ENCODE data around the gene OR7G2. TPM values are rescaled to one million over a fixed set of nuclear protein-coding genes. Genes with fewer than 3 reads are reported as not detected.

The OR7G2 gene
- total and polyA plus RNA-seq, 8 donors, result not detected

DNA sequence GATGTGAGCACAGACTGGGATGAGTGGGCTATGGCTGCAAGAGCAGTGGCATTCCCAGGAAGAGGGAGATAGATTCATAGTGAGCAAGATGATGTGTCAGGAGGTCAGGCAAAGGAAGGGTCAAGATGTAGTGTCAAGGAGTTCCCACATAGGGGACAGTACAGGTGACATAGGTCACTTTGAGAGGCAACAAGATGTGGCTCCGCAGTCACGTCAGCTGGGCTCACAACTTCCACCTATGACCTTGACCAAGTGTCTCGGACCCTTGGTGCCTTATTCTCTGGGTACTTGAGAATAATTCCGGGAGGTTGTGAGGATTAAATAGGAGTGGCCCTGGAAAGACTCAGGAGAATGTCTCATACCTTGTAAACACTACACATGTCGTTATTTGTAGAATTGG is 43.4 kb upstream of the OR7G2 start:
- intact Hi-C loops (cut with DNase I; ENCODE audit: low total_unique reads), result no loop called here
- no peaks in the 10 kb centered on the region for H3K27me3 ChIP-seq
- peaks cover 0 to 10% (median 0%) of the 10 kb centered on the region in 4 donors for H3K4me1 ChIP-seq
- H3K27ac ChIP-seq, result no peak overlapping the region
- DNase-seq, result no peak
- WGBS, 5 donors, result 97 to 100% (median 98%) methylated on average over 5 of the region's 5 CpGs
- H3K36me3 ChIP-seq, result peaks cover 10 to 67% (median 59%) of the 10 kb centered on the region in 4 donors
- H3K9me3 ChIP-seq, result peaks cover 5 to 56% (median 35%) of the 10 kb centered on the region in 4 donors
- H3K4me3 ChIP-seq, result no peak overlapping the region
- TF ChIP-seq EP300 (IDR thresholded peaks at IDR 0.05) (no peak), POLR2AphosphoS5 (IDR thresholded peaks at IDR 0.05) (no peak), POLR2A (IDR thresholded peaks at IDR 0.05) (no peak)
- TF ChIP-seq, protein P1, sequence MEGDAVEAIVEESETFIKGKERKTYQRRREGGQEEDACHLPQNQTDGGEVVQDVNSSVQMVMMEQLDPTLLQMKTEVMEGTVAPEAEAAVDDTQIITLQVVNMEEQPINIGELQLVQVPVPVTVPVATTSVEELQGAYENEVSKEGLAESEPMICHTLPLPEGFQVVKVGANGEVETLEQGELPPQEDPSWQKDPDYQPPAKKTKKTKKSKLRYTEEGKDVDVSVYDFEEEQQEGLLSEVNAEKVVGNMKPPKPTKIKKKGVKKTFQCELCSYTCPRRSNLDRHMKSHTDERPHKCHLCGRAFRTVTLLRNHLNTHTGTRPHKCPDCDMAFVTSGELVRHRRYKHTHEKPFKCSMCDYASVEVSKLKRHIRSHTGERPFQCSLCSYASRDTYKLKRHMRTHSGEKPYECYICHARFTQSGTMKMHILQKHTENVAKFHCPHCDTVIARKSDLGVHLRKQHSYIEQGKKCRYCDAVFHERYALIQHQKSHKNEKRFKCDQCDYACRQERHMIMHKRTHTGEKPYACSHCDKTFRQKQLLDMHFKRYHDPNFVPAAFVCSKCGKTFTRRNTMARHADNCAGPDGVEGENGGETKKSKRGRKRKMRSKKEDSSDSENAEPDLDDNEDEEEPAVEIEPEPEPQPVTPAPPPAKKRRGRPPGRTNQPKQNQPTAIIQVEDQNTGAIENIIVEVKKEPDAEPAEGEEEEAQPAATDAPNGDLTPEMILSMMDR (IDR thresholded peaks at IDR 0.05), result no peak

DNA sequence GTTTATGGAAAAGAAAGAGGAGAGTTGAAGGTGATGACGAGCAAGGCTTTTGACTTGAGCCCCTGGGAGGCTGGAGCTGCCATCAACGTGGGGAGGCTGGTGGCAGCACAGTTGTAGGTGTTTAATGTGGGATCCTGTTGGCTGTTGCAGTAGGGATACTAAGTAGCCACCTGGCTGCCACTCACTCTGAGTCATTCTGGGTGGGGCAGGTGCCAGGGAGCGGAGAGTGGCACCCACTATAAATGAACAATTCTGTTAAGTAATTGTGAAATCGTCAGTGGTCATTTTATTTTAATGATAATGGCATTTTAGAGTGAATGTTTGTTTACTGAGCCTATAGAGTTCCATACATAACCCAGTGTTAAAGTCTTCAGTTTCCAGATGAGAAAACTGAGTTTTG is 42.7 kb upstream of the OR7G2 start:
- no peak overlapping the region for H3K4me3 ChIP-seq
- WGBS, 5 donors, result 82 to 92% (median 89%) methylated on average over 4 of the region's 4 CpGs
- H3K27me3 ChIP-seq, result no peaks in the 10 kb centered on the region
- intact Hi-C loops (cut with DNase I; ENCODE audit: low total_unique reads), result no loop called here
- DNase-seq, result no peak
- TF ChIP-seq POLR2AphosphoS5 (IDR thresholded peaks at IDR 0.05) (no peak), POLR2A (IDR thresholded peaks at IDR 0.05) (no peak), EP300 (IDR thresholded peaks at IDR 0.05) (no peak)
- TF ChIP-seq, protein P1 (IDR thresholded peaks at IDR 0.05), result no peak
- peaks cover 2 to 56% (median 35%) of the 10 kb centered on the region in 4 donors for H3K9me3 ChIP-seq
- peaks cover 0 to 10% (median 0%) of the 10 kb centered on the region in 4 donors for H3K4me1 ChIP-seq
- peaks cover 10 to 67% (median 57%) of the 10 kb centered on the region in 4 donors for H3K36me3 ChIP-seq
- no peak overlapping the region for H3K27ac ChIP-seq

DNA sequence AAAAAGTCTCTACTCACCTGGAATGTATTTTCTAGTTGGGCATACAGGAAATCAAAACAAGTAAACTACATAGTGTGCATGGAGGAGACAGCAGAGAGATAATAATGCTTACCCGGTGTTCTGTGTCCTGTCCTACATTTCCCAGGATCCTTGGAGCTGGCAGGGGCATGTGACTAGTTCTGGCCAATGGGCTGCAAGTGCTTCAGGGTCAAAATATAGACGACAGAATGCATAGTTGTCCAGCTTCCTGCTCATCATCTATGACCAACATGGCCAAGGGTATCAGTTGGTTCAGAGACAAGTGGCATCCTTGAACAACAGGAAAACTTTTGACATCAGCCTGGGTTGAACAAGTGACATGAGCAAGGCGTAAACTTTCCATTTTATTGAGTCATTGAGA is 41.4 kb upstream of the OR7G2 start:
- TF ChIP-seq, protein P1 (IDR thresholded peaks at IDR 0.05), result no peak
- TF ChIP-seq POLR2A (IDR thresholded peaks at IDR 0.05) (no peak), EP300 (IDR thresholded peaks at IDR 0.05) (no peak), POLR2AphosphoS5 (IDR thresholded peaks at IDR 0.05) (no peak)
- DNase-seq, result no peak
- Histone ChIP-seq H3K27ac (no peak overlapping the region), H3K4me1 (peaks cover 0 to 10% (median 0%) of the 10 kb centered on the region in 4 donors), H3K4me3 (no peak overlapping the region), H3K36me3 (peaks cover 10 to 63% (median 57%) of the 10 kb centered on the region in 4 donors), H3K27me3 (no peaks in the 10 kb centered on the region), H3K9me3 (peaks cover 9 to 52% (median 32%) of the 10 kb centered on the region in 4 donors)
- WGBS, 5 donors, result 94 to 98% (median 98%) methylated on average over 3 of the region's 3 CpGs
- intact Hi-C loops (cut with DNase I; ENCODE audit: low total_unique reads), result no loop called here

DNA sequence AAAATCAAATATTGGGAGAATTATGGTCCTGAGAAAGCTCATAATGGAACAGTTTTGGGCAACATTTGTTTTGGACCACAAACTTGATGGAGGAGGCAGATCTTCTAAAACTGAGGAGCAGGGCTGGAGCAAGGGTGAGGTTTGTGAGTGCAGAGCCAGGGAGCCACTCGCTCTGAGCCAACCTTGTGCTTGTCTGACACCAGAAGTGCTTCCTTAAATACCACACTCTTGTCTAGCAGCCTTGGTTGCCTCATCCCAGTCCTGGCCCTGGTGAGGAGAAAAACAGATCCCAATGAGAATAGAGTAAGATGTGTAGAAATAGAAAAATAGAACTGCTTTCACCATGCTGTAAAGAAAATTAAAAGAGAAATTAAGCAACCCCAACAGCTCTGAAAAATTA is 39.6 kb upstream of the OR7G2 start:
- DNase-seq, result no peak
- no peak for TF ChIP-seq POLR2A (IDR thresholded peaks at IDR 0.05)
- TF ChIP-seq POLR2AphosphoS5 (IDR thresholded peaks at IDR 0.05), result no peak
- no peak for TF ChIP-seq EP300 (IDR thresholded peaks at IDR 0.05)
- TF ChIP-seq, protein P1 (IDR thresholded peaks at IDR 0.05), result no peak
- H3K36me3 ChIP-seq, result peaks cover 6 to 45% (median 39%) of the 10 kb centered on the region in 4 donors
- intact Hi-C loops (cut with DNase I; ENCODE audit: low total_unique reads), result no loop called here
- no peak overlapping the region for H3K4me3 ChIP-seq
- no peaks in the 10 kb centered on the region for H3K27me3 ChIP-seq
- H3K4me1 ChIP-seq, result peaks cover 0 to 26% (median 5%) of the 10 kb centered on the region in 4 donors
- peaks cover 9 to 34% (median 19%) of the 10 kb centered on the region in 4 donors for H3K9me3 ChIP-seq
- no peak overlapping the region for H3K27ac ChIP-seq
- WGBS, 5 donors, result 87 to 100% (median 100%) methylated on average over 1 of the region's 1 CpG
